HG03457 (cell line): ENCODE measurements around the gene ABCA2.
"Not testable (repeated sequence)": the region's sequence is repeated elsewhere in the genome, so short reads cannot be mapped to it uniquely, and the experiment has no call there.

Source experiments
- ATAC-seq: cut with Tn5 transposase; IDR thresholded peaks from one replicate; pipeline ENCODE4 v1.9.1; 2021; ENCODE audit warnings: moderate number of reproducible peaks; ENCODE audit not compliant: unreplicated experiment

Gene ABCA2

GRCh38 chr9:137048655-137049543 lies 20.9 kb upstream of the ABCA2 start:
- no peak for ATAC-seq

- no peak for ATAC-seq
Measured at GRCh38 chr9:137046088-137046787, 18.2 kb upstream of the ABCA2 start, which contains the start of gene NPDC1. NPDC1 (minus strand) TSS chr9:137046177; CDS start chr9:137045989, 188 bp downstream.

DNA sequence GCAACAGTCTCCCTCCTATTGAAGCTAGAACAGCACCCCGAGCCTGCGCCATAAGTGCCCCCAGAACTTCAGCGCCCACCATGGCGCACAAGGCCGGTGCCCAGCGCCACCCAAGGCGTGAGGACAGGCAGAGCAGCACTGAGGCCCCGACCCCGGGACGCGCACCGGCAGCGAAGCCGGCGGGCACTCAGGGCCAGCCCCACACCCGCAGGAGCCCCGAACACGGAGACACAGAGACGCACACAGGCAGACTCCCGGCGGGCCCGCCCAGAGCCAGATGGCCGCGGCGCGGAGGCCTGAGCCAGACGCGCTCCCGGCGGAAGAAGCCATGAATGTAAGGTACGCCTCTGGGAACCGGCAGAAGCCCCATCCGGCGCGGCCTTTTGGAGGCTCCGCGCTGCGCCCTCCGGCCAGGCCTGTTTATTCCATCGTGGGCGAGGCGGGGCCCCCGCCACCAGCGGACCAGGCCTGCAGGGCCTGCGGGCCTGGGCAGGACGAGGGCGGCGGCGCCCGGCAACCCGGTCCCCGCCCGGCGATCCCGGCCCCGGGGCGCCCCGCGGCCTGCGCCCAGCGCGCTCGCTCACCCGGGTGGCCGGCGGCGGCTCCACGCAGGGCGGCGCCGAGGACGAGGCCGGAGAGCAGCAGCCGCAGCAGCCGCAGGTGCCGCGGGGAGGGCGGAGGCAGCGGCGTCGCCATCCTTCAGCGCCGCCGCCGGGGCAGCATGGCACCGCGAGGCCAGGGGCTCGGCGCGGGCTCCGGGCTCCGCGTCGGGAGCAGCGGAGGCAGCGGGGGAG lies 17.5 kb upstream of the ABCA2 start:
- no peak for ATAC-seq

- ATAC-seq, result no peak
Measured at GRCh38 chr9:137044502-137045177, 16.6 kb upstream of the ABCA2 start.

DNA sequence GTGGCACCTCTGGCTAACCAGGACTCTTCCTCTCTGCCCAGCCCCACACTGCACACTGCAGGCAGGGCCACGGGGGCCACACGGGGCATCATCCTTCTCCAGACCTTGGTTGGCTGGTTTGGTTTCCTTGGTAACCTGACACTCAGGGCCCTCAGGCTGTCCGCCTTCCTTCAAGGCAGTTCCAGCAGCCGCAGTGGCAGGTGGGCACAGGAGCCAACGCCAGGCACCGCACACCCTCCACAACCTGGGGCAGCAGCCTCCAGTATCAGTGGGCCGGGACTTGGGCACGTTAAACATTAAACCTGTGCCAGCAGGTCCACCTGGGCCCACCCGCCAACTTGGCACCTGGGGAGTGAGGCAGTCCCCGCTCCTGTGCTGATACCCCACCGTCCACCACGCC lies 16.0 kb upstream of the ABCA2 start:
- ATAC-seq, result no peak

DNA sequence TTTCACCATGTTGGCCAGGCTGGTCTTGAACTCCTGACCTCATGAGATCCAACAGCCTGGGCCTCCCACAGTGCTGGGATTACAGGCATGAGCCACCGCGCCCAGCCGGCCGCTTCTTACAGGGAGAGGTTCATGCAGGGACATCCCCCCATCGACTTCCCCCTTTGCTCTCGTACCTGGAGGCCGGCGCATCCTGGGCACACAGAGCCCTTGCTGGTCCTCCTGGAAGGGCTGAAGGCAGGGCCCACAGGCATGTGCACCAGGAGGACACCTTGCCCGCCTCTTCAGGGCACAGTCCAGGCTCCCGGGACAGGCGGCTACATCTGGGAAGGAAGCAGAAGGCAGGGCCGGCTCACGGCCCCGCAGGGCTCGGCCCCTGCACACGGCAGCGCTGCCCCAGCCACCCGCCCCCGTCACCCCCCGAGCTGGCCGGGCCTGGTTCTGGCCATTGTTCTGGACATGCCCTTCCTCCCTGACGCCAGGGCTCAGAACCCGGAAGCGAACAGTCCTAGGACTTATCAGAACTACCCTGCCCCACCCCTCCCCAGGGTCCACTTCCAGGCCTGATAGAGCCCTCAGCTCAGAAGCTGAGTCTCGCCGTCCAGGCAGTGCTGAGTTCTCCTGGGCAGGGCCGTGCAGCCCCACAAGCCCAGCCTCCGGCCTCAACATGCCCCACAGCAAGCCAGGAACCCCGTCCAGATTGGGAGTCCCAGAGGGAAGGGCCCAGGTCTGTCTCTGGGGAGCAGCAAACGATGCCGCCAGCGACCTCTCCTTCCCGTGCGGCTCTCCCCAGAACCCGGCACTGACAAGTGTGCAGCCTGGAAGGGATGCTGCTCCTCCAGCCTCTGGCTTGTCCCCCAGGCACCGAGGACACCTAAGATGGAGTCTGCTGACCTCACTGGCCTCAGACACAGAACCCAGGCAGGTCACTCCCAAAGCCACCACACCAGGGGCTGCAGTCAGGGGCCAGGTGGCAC lies 15.0 kb upstream of the ABCA2 start:
- ATAC-seq, result no peak

DNA sequence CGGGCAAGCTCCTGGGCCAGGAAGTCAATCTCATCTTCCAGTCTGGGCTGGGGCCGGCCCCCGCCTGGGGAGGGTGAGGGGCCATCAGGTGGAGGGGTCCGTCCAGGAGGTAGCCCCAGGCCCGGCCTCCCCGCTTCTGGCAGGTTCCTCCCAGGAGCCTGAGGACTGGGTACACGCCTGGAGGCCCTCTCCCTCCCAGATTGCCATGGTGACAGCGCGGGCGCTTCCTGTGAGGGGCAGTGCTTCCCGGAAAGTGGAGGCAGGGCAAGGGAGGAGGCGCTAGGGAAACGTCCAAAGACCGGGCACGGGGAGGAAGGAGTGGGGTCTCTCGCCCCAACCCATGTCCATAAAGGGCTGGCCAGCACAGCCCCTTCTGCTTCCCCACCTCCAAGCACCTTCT lies 13.1 kb upstream of the ABCA2 start:
- no peak for ATAC-seq

- no peak for ATAC-seq
Measured at GRCh38 chr9:137040568-137040967, 12.5 kb upstream of the ABCA2 start.

- ATAC-seq, result no peak
Measured at GRCh38 chr9:137039611-137040366, 11.8 kb upstream of the ABCA2 start.

DNA sequence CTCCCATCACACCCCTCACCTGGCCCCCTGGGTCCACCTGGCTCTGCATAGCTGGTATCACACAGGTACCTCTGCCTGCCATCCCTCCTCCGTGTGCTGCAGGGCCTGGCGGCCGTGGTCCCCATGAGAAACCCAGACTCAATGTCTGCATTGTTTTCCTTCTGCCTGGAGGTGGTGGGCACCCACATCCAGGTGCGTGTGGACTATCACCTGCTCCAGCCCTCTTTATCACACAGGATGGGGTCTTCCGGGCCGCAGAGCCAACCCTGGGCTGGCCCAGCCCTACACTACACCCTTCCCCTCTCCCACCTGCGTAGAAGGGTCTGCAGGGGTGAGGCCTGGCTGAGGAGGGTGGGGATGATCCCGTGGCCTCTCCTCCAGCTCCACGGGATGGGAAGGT lies 10.9 kb upstream of the ABCA2 start:
- no peak for ATAC-seq

- no peak for ATAC-seq
Measured at GRCh38 chr9:137037483-137037882, 9.4 kb upstream of the ABCA2 start.

GRCh38 chr9:137037035-137037434 lies 9.0 kb upstream of the ABCA2 start:
- ATAC-seq, result no peak

- no peak for ATAC-seq
Measured at GRCh38 chr9:137035937-137036336, 7.9 kb upstream of the ABCA2 start.

DNA sequence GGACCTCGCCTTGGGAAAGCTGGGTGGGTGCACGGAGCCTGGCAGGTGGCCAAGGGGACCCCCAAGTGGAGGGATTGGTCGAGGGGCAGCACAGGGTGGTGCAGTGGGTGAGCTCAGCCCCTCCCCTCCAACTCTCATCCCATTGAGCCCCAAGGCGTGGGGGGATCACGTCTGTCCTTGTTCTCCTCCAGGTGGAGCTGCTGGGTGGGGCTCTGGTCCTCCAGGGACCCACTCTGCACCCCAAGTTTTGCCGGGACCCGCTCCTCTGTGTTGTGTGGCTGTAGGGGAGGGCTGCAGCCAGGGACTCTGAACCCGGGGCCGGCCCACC lies 7.4 kb upstream of the ABCA2 start:
- ATAC-seq, result no peak

GRCh38 chr9:137034709-137035506 lies 6.9 kb upstream of the ABCA2 start:
- no peak for ATAC-seq

- ATAC-seq, result no peak
Measured at GRCh38 chr9:137034039-137034708, 6.1 kb upstream of the ABCA2 start.

DNA sequence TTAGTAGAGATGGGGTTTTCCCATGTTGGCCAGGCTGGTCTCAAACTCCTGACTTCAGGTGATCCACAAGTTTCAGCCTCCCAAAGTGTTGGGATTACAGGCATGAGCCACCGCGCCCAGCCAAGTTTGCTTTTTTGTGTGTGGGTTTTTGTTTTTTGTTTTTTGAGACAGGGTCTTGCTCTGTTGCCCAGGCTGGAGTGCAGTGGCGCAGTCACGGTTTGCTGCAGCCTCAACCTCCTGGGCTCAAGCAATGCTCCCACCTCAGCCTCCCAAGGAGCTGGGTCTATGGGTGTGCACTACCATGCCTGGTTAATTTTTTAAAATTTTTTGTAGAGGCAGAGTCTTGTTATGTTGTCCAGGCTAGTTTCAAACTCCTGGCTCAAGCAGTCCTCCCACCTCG lies 5.4 kb upstream of the ABCA2 start:
- not testable (repeated sequence) for ATAC-seq

DNA sequence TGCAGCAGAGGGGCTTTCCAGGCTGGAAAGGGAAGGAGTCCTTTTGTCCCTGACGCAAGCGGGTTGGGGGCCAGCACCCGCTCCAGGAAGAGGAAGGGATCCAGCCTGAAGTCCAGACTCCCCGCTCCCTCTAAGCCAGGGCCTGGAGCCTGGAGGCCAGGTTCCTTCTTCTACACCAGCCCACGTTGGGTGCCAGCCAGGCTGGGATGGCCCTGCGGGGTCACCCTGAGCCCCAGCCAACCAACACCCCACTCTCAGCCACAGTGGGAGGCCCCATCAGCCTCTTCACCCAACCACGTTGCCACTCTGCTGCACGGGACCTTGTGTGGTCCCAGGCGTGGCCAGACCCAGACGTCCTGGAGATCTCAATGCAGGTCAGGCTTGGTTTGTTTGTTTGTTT lies 4.8 kb upstream of the ABCA2 start:
- no peak for ATAC-seq
